ENCODE measurements around the gene TOMM5.

DNA sequence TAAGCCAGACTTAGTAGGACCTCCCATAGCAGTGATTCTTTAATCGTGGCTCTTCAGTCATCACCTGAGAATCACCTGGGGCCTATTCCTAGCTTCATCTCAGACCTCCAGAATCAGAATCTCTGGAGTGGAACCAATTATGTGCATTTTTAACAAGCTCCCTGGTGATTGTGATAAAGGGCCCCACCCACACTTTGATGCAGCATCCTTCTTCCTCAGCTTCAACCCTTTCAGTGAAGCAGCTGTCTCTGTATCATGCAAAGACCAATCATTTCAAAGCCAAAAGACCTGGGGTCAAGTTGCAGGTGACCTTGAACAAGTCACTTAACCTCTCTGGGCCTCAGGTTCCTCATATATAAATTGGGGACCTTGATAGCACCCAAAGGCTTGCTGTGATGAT, 33.3 kb downstream of the TOMM5 start:
- TF ChIP-seq, protein P1, sequence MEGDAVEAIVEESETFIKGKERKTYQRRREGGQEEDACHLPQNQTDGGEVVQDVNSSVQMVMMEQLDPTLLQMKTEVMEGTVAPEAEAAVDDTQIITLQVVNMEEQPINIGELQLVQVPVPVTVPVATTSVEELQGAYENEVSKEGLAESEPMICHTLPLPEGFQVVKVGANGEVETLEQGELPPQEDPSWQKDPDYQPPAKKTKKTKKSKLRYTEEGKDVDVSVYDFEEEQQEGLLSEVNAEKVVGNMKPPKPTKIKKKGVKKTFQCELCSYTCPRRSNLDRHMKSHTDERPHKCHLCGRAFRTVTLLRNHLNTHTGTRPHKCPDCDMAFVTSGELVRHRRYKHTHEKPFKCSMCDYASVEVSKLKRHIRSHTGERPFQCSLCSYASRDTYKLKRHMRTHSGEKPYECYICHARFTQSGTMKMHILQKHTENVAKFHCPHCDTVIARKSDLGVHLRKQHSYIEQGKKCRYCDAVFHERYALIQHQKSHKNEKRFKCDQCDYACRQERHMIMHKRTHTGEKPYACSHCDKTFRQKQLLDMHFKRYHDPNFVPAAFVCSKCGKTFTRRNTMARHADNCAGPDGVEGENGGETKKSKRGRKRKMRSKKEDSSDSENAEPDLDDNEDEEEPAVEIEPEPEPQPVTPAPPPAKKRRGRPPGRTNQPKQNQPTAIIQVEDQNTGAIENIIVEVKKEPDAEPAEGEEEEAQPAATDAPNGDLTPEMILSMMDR (IDR thresholded peaks at IDR 0.05) = no peak
- TF ChIP-seq POLR2A (IDR thresholded peaks at IDR 0.05) = no peak

All from lower leg skin (tissue), 3 donors.